ENCODE measurements around the gene SIX4.

The SIX4 gene

GRCh38 chr14:60677701-60678100 is 46.5 kb downstream of the SIX4 start:
- H3K27ac ChIP-seq = no peak overlapping the region
- TF ChIP-seq CTCF (conservative IDR thresholded peaks at IDR 0.05) (no peak), ZFX (IDR thresholded peaks at IDR 0.05) (no peak)

- no peak overlapping the region for H3K27ac ChIP-seq
These were observed 53.2 kb downstream of the SIX4 start for GRCh38 chr14:60670989-60671388.

GRCh38 chr14:60668431-60669112 is 55.6 kb downstream of the SIX4 start:
- no peak overlapping the region for H3K27ac ChIP-seq
- no peak for TF ChIP-seq ZFX (IDR thresholded peaks at IDR 0.05)
- no peak for TF ChIP-seq CTCF (conservative IDR thresholded peaks at IDR 0.05)

More at GRCh38 chr14:60670989-60671388, 53.2 kb downstream of the SIX4 start:
- TF ChIP-seq CTCF (conservative IDR thresholded peaks at IDR 0.05) = no peak
- TF ChIP-seq ZFX (IDR thresholded peaks at IDR 0.05) = no peak

- TF ChIP-seq CTCF (conservative IDR thresholded peaks at IDR 0.05) (no peak), ZFX (IDR thresholded peaks at IDR 0.05) (no peak)
- no peak overlapping the region for H3K27ac ChIP-seq
These were observed 59.0 kb downstream of the SIX4 start for GRCh38 chr14:60665177-60665550.

DNA sequence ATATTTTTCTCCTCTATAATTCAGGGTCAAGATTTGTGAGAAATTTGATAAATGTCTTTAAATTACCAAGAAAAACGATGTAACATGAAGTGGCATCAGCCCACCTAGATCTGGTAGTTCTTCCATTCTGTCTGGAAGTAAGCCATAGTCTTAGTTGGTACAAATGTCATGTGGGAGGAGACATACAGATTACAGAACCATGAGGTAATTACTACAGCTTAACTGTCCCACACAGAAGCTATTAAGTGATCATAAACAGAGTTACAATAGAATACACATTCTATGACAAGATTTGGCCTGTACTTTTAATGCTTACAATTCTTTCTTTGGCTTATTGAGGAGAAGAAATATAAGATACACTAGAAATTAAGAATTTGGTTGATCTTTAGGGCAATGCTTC is 61.2 kb downstream of the SIX4 start:
- TF ChIP-seq CTCF (conservative IDR thresholded peaks at IDR 0.05) (no peak), ZFX (IDR thresholded peaks at IDR 0.05) (no peak)

DNA sequence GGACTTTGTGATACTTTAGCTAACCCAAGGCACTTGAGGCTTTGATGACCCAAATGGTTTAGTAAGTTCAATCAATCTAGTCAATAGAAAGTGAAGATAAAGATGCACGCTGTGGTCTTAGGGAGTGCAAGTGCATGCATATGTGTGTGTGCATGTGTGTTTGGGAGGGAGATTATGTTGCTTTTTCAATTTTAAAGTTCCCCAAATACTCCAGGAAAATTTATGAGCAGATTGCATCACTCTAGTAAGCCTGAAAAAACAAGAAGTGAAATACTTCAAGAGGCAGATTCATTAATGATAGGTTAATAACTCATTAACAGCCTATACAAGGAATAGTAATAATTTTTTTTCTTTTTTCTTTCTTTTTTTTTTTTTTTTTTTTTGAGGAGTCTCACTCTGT is 62.4 kb downstream of the SIX4 start:
- no peak for TF ChIP-seq CTCF (conservative IDR thresholded peaks at IDR 0.05)
- no peak for TF ChIP-seq ZFX (IDR thresholded peaks at IDR 0.05)
- no peak overlapping the region for H3K27ac ChIP-seq

More for the DNA sequence above, 61.2 kb downstream of the SIX4 start:
- no peak overlapping the region for H3K27ac ChIP-seq

All from C4-2B (cell line).